Transverse colon (tissue), 1 donor: Measurements from ENCODE around the gene DPH5.

Source experiments
- EP300 ChIP-seq: sonication (generic); formaldehyde crosslinking; IDR thresholded peaks from one replicate; pipeline ENCODE4 v1.6.1; 2017; ENCODE audit warnings: antibody characterized with exemption, low read depth
- POLR2A ChIP-seq: fragments of 450-650 bp; IDR thresholded peaks from one replicate; pipeline ENCODE4 v1.6.1; 2016; ENCODE audit warnings: antibody characterized with exemption, mild to moderate bottlenecking, moderate library complexity

GRCh38 chr1:101029184-101029583, 3.6 kb upstream of the DPH5 start:
- TF ChIP-seq POLR2A (no peak), EP300 (no peak)
